Nephron progenitor cell (in vitro differentiated cells): ENCODE measurements around the gene XRCC5.
A peak's percentile ranks its signal among the peaks of the same experiment; 100 is the strongest.

Source experiments
- DNase-seq: peaks from one replicate; pipeline ENCODE4 v3.0.0; 2021
- H3K27ac Mint-ChIP-seq: 2 replicates; pipeline ENCODE4 v1.8.0; 2021; ENCODE audit warnings: mild to moderate bottlenecking, moderate library complexity, mixed read lengths
- H3K27me3 Mint-ChIP-seq: 2 replicates; pipeline ENCODE4 v1.8.0; 2021; ENCODE audit warnings: mild to moderate bottlenecking, low read depth, mixed read lengths; ENCODE audit not compliant: poor library complexity
- H3K36me3 Mint-ChIP-seq: 2 replicates; pipeline ENCODE4 v1.8.0; 2021; ENCODE audit warnings: low read depth, mixed read lengths
- H3K4me1 Mint-ChIP-seq: 2 replicates; pipeline ENCODE4 v1.8.0; 2021; ENCODE audit warnings: mixed read lengths
- H3K4me3 Mint-ChIP-seq: 2 replicates; pipeline ENCODE4 v1.8.0; 2021; ENCODE audit warnings: mild to moderate bottlenecking, moderate library complexity, mixed read lengths
- H3K9me3 Mint-ChIP-seq: 2 replicates; pipeline ENCODE4 v1.8.0; 2021; ENCODE audit warnings: mild to moderate bottlenecking, moderate library complexity, mixed read lengths
- CTCF ChIP-seq: fragments of 200-600 bp; sonication (generic); IDR thresholded peaks from 2 replicates; pipeline ENCODE4 v1.5.0; 2021; ENCODE audit warnings: antibody characterized with exemption

XRCC5 gene

GRCh38 chr2:216117561-216118340 lies 8.6 kb downstream of the XRCC5 start:
- Mint-ChIP-seq H3K36me3 (peaks cover 89% of the 10 kb centered on the region), H3K4me3 (no peak overlapping the region)
- no peak for TF ChIP-seq CTCF

GRCh38 chr2:216118474-216118873 lies 9.3 kb downstream of the XRCC5 start:
- no peak for TF ChIP-seq CTCF
- no peaks in the 10 kb centered on the region for H3K27me3 Mint-ChIP-seq
- H3K4me1 Mint-ChIP-seq = peaks cover 46% of the 10 kb centered on the region
- H3K27ac Mint-ChIP-seq = no peak overlapping the region
- DNase-seq = no peak
- peaks cover 85% of the 10 kb centered on the region for H3K36me3 Mint-ChIP-seq
- no peak overlapping the region for H3K4me3 Mint-ChIP-seq
- H3K9me3 Mint-ChIP-seq = no peaks in the 10 kb centered on the region

More at GRCh38 chr2:216117561-216118340, 8.6 kb downstream of the XRCC5 start:
- peaks cover 54% of the 10 kb centered on the region for H3K4me1 Mint-ChIP-seq
- no peak for DNase-seq
- no peaks in the 10 kb centered on the region for H3K27me3 Mint-ChIP-seq
- H3K27ac Mint-ChIP-seq = peak overlapping the region; percentile 100
- H3K9me3 Mint-ChIP-seq = no peaks in the 10 kb centered on the region

- Mint-ChIP-seq H3K4me3 (no peak overlapping the region), H3K27me3 (no peaks in the 10 kb centered on the region), H3K9me3 (no peaks in the 10 kb centered on the region), H3K36me3 (peaks cover 85% of the 10 kb centered on the region), H3K4me1 (peaks cover 40% of the 10 kb centered on the region), H3K27ac (peak overlapping the region; percentile 71)
- no peak for TF ChIP-seq CTCF
- DNase-seq = no peak
Observed at GRCh38 chr2:216119146-216119545, 10.0 kb downstream of the XRCC5 start.

GRCh38 chr2:216119986-216120385 lies 10.8 kb downstream of the XRCC5 start:
- no peak overlapping the region for H3K4me3 Mint-ChIP-seq

DNA sequence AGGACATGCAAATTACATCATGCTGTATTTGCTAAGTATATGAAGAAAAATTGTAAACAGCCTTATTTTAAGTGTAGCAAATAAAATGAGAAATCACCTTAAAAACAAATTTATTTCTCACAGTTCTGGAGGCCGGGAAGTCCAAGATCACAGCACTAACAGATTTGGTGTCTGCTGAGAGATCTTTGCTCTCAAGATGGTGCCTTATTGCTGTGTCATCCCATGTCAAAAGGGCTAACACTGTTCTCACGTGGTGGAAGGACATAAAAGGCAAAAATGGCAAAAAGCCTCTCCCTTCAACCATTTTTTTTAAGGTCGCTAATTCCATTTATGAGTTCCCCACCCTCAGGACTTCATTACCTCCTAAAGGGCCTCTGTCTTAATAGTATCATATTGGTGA lies 12.1 kb downstream of the XRCC5 start:
- Mint-ChIP-seq H3K27ac (peak overlapping the region; percentile 61), H3K9me3 (no peaks in the 10 kb centered on the region), H3K36me3 (peaks cover 90% of the 10 kb centered on the region)

More at GRCh38 chr2:216119986-216120385, 10.8 kb downstream of the XRCC5 start:
- Mint-ChIP-seq H3K36me3 (peaks cover 88% of the 10 kb centered on the region), H3K4me1 (peaks cover 32% of the 10 kb centered on the region), H3K27me3 (no peaks in the 10 kb centered on the region), H3K9me3 (no peaks in the 10 kb centered on the region), H3K27ac (peak overlapping the region; percentile 25)
- no peak for DNase-seq
- no peak for TF ChIP-seq CTCF

More for the DNA sequence above, 12.1 kb downstream of the XRCC5 start:
- DNase-seq = no peak
- Mint-ChIP-seq H3K4me3 (no peak overlapping the region), H3K27me3 (no peaks in the 10 kb centered on the region), H3K4me1 (peaks cover 19% of the 10 kb centered on the region)
- TF ChIP-seq CTCF = no peak
